ENCODE measurements around the gene MEDAG.
A peak's percentile ranks its signal among the peaks of the same experiment; 100 is the strongest.
"Not testable (repeated sequence)": the region's sequence is repeated elsewhere in the genome, so short reads cannot be mapped to it uniquely, and the experiment has no call there.

Gene MEDAG

GRCh38 chr13:30926781-30927180, 20.7 kb downstream of the MEDAG start:
- no peak overlapping the region for H3K9ac ChIP-seq (ENCODE audit: low read length in 2 of 2)
- no peaks in the 10 kb centered on the region for H3K9me3 ChIP-seq (ENCODE audit: control insufficient read depth in 2 of 2, low read length in 2 of 2)
- no peaks in the 10 kb centered on the region for H3K4me1 ChIP-seq (ENCODE audit: control insufficient read depth, insufficient read depth, low read length)
- no peaks in the 10 kb centered on the region for H3K36me3 ChIP-seq (ENCODE audit: control insufficient read depth in 2 of 2, insufficient read depth in 2 of 2, low read length in 2 of 2)
- no peak overlapping the region for H3K27ac ChIP-seq (ENCODE audit: low read length)
- no peaks in the 10 kb centered on the region for H3K27me3 ChIP-seq (ENCODE audit: control insufficient read depth in 1 of 2, insufficient read depth in 2 of 2, low read length in 2 of 2)
- H3K4me3 ChIP-seq (ENCODE audit: low read length in 2 of 2), result no peak overlapping the region

DNA sequence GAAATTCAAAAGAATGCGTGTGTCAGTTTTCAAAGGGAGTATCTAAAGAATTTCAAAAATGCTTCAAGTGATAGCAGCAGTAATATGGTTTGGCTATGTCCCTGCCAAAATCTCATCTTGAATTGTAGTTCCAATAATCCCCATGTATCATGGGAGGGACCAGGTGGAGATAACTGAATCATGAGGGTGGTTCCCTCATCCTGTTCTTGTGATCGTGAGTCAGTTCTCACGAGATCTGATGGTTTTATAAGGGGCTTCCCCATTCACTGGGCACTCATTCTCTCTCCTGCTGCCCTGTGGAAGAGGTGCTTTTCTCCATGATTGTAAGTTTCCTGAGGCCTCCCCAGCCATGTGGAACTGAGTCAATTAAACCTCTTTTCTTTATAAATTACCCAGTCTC, 21.1 kb downstream of the MEDAG start:
- not testable (repeated sequence) for H3K9me3 ChIP-seq (ENCODE audit: control insufficient read depth in 2 of 2, low read length in 2 of 2)

DNA sequence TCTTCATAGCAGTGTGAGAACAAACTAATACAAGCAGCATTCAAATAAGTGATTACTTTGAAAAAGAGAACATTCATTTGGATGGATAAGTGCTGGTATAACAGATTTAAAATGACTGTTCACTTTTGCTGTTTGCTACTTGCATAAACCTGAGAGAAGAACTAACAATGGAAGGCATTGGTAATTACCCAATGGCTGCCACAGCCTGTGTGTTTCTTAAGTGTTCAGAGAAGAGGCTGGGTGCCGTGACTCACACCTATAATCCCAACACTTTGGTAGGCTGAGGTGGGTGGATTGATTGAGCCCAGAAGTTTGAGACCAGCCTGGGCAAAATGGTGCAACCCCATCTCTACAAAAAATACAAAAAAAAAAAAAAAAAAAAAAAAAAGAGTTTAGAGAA, 21.5 kb downstream of the MEDAG start:
- Histone ChIP-seq H3K9me3 (ENCODE audit: control insufficient read depth in 2 of 2, low read length in 2 of 2) (no peaks in the 10 kb centered on the region), H3K27me3 (ENCODE audit: control insufficient read depth in 1 of 2, insufficient read depth in 2 of 2, low read length in 2 of 2) (peaks cover 0 to 3% of the 10 kb centered on the region in 2 donors), H3K27ac (ENCODE audit: low read length) (no peak overlapping the region), H3K4me1 (ENCODE audit: control insufficient read depth, insufficient read depth, low read length) (no peaks in the 10 kb centered on the region), H3K9ac (ENCODE audit: low read length in 2 of 2) (no peak overlapping the region), H3K36me3 (ENCODE audit: control insufficient read depth in 2 of 2, insufficient read depth in 2 of 2, low read length in 2 of 2) (no peaks in the 10 kb centered on the region), H3K4me3 (ENCODE audit: low read length in 2 of 2) (no peak overlapping the region)

More for the DNA sequence above, 21.1 kb downstream of the MEDAG start:
- not testable (repeated sequence) for H3K4me3 ChIP-seq (ENCODE audit: low read length in 2 of 2); H3K27me3 ChIP-seq (ENCODE audit: control insufficient read depth in 1 of 2, insufficient read depth in 2 of 2, low read length in 2 of 2); H3K4me1 ChIP-seq (ENCODE audit: control insufficient read depth, insufficient read depth, low read length); H3K9ac ChIP-seq (ENCODE audit: low read length in 2 of 2); H3K36me3 ChIP-seq (ENCODE audit: control insufficient read depth in 2 of 2, insufficient read depth in 2 of 2, low read length in 2 of 2); H3K27ac ChIP-seq (ENCODE audit: low read length)

GRCh38 chr13:30928978-30929377, 22.9 kb downstream of the MEDAG start:
- Histone ChIP-seq H3K27me3 (ENCODE audit: control insufficient read depth in 1 of 2, insufficient read depth in 2 of 2, low read length in 2 of 2) (peaks cover 0 to 11% of the 10 kb centered on the region in 2 donors), H3K4me1 (ENCODE audit: control insufficient read depth, insufficient read depth, low read length) (peaks cover 2% of the 10 kb centered on the region), H3K9ac (ENCODE audit: low read length in 2 of 2) (no peak overlapping the region), H3K27ac (ENCODE audit: low read length) (no peak overlapping the region), H3K9me3 (ENCODE audit: control insufficient read depth in 2 of 2, low read length in 2 of 2) (no peaks in the 10 kb centered on the region), H3K4me3 (ENCODE audit: low read length in 2 of 2) (no peak overlapping the region), H3K36me3 (ENCODE audit: control insufficient read depth in 2 of 2, insufficient read depth in 2 of 2, low read length in 2 of 2) (no peaks in the 10 kb centered on the region)

- H3K9me3 ChIP-seq (ENCODE audit: control insufficient read depth in 2 of 2, low read length in 2 of 2), result no peaks in the 10 kb centered on the region
- no peak within 1 kb of the TSS for H3K9ac ChIP-seq (ENCODE audit: low read length in 2 of 2)
- H3K27me3 ChIP-seq (ENCODE audit: control insufficient read depth in 1 of 2, insufficient read depth in 2 of 2, low read length in 2 of 2), result peaks cover 0 to 13% of the 10 kb centered on the region in 2 donors
- H3K36me3 ChIP-seq (ENCODE audit: control insufficient read depth in 2 of 2, insufficient read depth in 2 of 2, low read length in 2 of 2), result no peaks in the 10 kb centered on the region
- H3K4me3 ChIP-seq (ENCODE audit: low read length in 2 of 2), result peak within 1 kb of the TSS in 1 of 2 donors; percentile 8
- no peak within 1 kb of the TSS for H3K27ac ChIP-seq (ENCODE audit: low read length)
- peaks cover 2% of the 10 kb centered on the region for H3K4me1 ChIP-seq (ENCODE audit: control insufficient read depth, insufficient read depth, low read length)
Measured at GRCh38 chr13:30932481-30933353, 26.6 kb downstream of the MEDAG start, which contains the start of gene TEX26. TEX26 (plus strand) TSS chr13:30932656; CDS start chr13:30932716, 60 bp downstream.

DNA sequence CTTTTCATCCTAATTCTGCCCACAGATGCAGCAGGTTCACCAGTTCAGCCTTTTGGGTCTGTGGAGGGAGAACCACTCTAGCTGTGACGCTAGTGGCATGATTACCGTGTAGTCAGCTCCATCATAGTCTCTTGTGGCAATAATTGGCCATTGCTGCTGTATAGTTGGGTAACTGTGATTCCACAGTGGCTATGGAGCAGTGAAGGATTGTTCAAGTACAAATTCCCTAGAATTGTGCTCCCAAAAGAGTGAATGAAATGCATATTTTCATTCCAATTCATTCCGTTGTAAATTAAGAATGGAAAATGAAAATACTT, 27.2 kb downstream of the MEDAG start:
- H3K4me1 ChIP-seq (ENCODE audit: control insufficient read depth, insufficient read depth, low read length), result peaks cover 2% of the 10 kb centered on the region
- peaks cover under 1 to 2% of the 10 kb centered on the region in 2 donors for H3K9me3 ChIP-seq (ENCODE audit: control insufficient read depth in 2 of 2, low read length in 2 of 2)
- peaks cover 0 to 13% of the 10 kb centered on the region in 2 donors for H3K27me3 ChIP-seq (ENCODE audit: control insufficient read depth in 1 of 2, insufficient read depth in 2 of 2, low read length in 2 of 2)
- no peak overlapping the region for H3K27ac ChIP-seq (ENCODE audit: low read length)
- no peaks in the 10 kb centered on the region for H3K36me3 ChIP-seq (ENCODE audit: control insufficient read depth in 2 of 2, insufficient read depth in 2 of 2, low read length in 2 of 2)
- no peak overlapping the region for H3K4me3 ChIP-seq (ENCODE audit: low read length in 2 of 2)
- no peak overlapping the region for H3K9ac ChIP-seq (ENCODE audit: low read length in 2 of 2)

DNA sequence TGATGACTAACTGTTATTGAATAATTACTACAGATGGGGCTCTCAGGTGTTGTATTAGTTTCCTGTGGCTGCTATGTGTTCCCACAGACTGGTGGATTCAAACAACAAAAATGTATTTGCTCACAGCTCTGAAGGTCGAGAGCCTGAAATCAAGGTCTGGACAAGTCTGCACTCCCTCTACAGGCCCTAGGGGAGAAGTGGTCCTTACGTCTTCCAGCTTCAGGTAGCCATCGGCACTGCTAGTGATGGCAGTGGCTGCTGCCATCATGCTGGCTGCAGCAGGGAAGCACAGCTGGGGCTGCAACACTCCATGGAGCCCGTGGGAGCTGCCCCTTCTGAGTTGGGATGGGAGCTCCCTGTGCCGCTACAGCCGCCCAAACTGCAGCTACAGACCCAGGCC, 28.3 kb downstream of the MEDAG start:
- Histone ChIP-seq H3K4me3 (ENCODE audit: low read length in 2 of 2) (no peak overlapping the region), H3K36me3 (ENCODE audit: control insufficient read depth in 2 of 2, insufficient read depth in 2 of 2, low read length in 2 of 2) (no peaks in the 10 kb centered on the region), H3K27ac (ENCODE audit: low read length) (no peak overlapping the region), H3K4me1 (ENCODE audit: control insufficient read depth, insufficient read depth, low read length) (peaks cover 2% of the 10 kb centered on the region), H3K9me3 (ENCODE audit: control insufficient read depth in 2 of 2, low read length in 2 of 2) (peaks cover 5 to 7% of the 10 kb centered on the region in 2 donors), H3K27me3 (ENCODE audit: control insufficient read depth in 1 of 2, insufficient read depth in 2 of 2, low read length in 2 of 2) (peaks cover 0 to 13% of the 10 kb centered on the region in 2 donors), H3K9ac (ENCODE audit: low read length in 2 of 2) (no peak overlapping the region)

DNA sequence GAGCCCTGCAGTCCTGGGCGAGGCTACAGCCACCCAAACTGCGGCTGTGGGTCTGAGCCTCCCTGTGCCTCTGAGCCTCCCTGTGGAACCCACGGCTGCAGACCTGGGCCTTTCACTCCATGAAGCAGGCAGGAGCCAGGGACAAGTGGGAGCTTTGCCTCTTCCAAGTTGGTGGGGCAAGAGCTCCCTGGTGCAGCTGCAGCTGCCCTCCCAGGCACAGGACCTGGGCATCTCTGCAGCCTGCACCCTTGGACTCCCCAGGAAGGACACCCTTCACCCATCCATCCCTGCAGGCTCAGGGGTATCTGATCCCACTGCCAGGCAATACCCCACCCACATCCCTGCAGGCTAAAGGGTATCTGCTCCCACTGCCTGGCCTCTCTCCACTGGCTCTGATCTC, 28.7 kb downstream of the MEDAG start:
- no peaks in the 10 kb centered on the region for H3K36me3 ChIP-seq (ENCODE audit: control insufficient read depth in 2 of 2, insufficient read depth in 2 of 2, low read length in 2 of 2)
- H3K4me3 ChIP-seq (ENCODE audit: low read length in 2 of 2), result no peak overlapping the region
- H3K9me3 ChIP-seq (ENCODE audit: control insufficient read depth in 2 of 2, low read length in 2 of 2), result peaks cover 5 to 7% of the 10 kb centered on the region in 2 donors
- peaks cover 0 to 13% of the 10 kb centered on the region in 2 donors for H3K27me3 ChIP-seq (ENCODE audit: control insufficient read depth in 1 of 2, insufficient read depth in 2 of 2, low read length in 2 of 2)
- no peak overlapping the region for H3K27ac ChIP-seq (ENCODE audit: low read length)
- peaks cover 2% of the 10 kb centered on the region for H3K4me1 ChIP-seq (ENCODE audit: control insufficient read depth, insufficient read depth, low read length)
- H3K9ac ChIP-seq (ENCODE audit: low read length in 2 of 2), result no peak overlapping the region

GRCh38 chr13:30936971-30937370, 30.9 kb downstream of the MEDAG start:
- Histone ChIP-seq H3K27ac (ENCODE audit: low read length) (no peak overlapping the region), H3K4me3 (ENCODE audit: low read length in 2 of 2) (no peak overlapping the region), H3K9ac (ENCODE audit: low read length in 2 of 2) (no peak overlapping the region), H3K4me1 (ENCODE audit: control insufficient read depth, insufficient read depth, low read length) (peaks cover 2% of the 10 kb centered on the region), H3K36me3 (ENCODE audit: control insufficient read depth in 2 of 2, insufficient read depth in 2 of 2, low read length in 2 of 2) (no peaks in the 10 kb centered on the region), H3K9me3 (ENCODE audit: control insufficient read depth in 2 of 2, low read length in 2 of 2) (peaks cover 5 to 7% of the 10 kb centered on the region in 2 donors), H3K27me3 (ENCODE audit: control insufficient read depth in 1 of 2, insufficient read depth in 2 of 2, low read length in 2 of 2) (peaks cover 0 to 13% of the 10 kb centered on the region in 2 donors)

- Histone ChIP-seq H3K4me1 (ENCODE audit: control insufficient read depth, insufficient read depth, low read length) (no peaks in the 10 kb centered on the region), H3K4me3 (ENCODE audit: low read length in 2 of 2) (no peak overlapping the region), H3K9ac (ENCODE audit: low read length in 2 of 2) (no peak overlapping the region), H3K9me3 (ENCODE audit: control insufficient read depth in 2 of 2, low read length in 2 of 2) (no peaks in the 10 kb centered on the region), H3K27ac (ENCODE audit: low read length) (no peak overlapping the region), H3K27me3 (ENCODE audit: control insufficient read depth in 1 of 2, insufficient read depth in 2 of 2, low read length in 2 of 2) (no peaks in the 10 kb centered on the region), H3K36me3 (ENCODE audit: control insufficient read depth in 2 of 2, insufficient read depth in 2 of 2, low read length in 2 of 2) (no peaks in the 10 kb centered on the region)
Measured at GRCh38 chr13:30943881-30944280, 37.8 kb downstream of the MEDAG start.

DNA sequence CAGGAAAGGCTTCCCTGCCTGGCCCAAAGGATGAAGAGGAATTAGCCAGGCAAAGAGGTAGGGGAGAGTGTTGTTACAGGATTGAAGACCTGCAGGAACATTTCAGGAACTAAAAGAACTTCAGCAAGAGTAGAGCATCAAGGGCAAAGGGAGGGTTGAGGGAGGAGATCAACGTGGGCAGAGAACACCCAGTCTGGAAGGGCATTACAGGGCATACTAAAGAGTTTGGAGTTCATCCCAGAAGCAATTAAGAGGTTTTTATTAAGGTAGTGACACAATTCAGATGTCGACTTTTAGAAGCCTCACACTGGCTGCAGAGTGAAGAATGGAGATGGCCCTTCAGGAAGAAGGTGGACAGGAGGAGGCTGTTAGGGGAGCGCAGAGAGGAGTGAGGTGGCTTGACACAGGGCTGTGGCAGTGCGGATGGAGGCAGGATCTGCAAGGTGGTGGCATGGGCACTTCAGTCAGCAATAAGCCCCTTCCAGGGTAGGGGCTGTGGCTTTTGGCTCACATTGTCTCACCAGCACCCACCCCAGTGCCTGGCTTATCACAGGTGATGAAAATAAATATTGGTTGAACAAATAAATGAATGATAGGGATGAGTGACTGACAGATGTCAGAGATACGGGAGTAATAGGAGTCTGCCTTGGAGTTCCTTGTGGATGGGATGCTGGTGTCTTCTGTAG, 51.3 kb downstream of the MEDAG start:
- no peaks in the 10 kb centered on the region for H3K4me1 ChIP-seq (ENCODE audit: control insufficient read depth, insufficient read depth, low read length)
- no peak overlapping the region for H3K27ac ChIP-seq (ENCODE audit: low read length)
- no peaks in the 10 kb centered on the region for H3K36me3 ChIP-seq (ENCODE audit: control insufficient read depth in 2 of 2, insufficient read depth in 2 of 2, low read length in 2 of 2)
- no peaks in the 10 kb centered on the region for H3K27me3 ChIP-seq (ENCODE audit: control insufficient read depth in 1 of 2, insufficient read depth in 2 of 2, low read length in 2 of 2)
- no peak overlapping the region for H3K9ac ChIP-seq (ENCODE audit: low read length in 2 of 2)
- no peaks in the 10 kb centered on the region for H3K9me3 ChIP-seq (ENCODE audit: control insufficient read depth in 2 of 2, low read length in 2 of 2)
- H3K4me3 ChIP-seq (ENCODE audit: low read length in 2 of 2), result no peak overlapping the region

All from stomach smooth muscle (tissue), 2 donors.